Endothelial cell (in vitro differentiated cells): Measurements from ENCODE around the gene CDH8. TPM values are rescaled to one million over a fixed set of nuclear protein-coding genes. Genes with fewer than 3 reads are reported as not detected.
"Not testable (repeated sequence)": the region's sequence is repeated elsewhere in the genome, so short reads cannot be mapped to it uniquely, and the experiment has no call there.

Experiments
- DNase-seq: peaks from one replicate; pipeline ENCODE4 v3.0.0; 2021; ENCODE audit warnings: low spot score
- H3K27ac Mint-ChIP-seq: one replicate; pipeline ENCODE4 v1.8.0; 2021; ENCODE audit warnings: mixed read lengths, inconsistent platforms; ENCODE audit not compliant: unreplicated experiment
- H3K27me3 Mint-ChIP-seq: one replicate; pipeline ENCODE4 v1.8.0; 2021; ENCODE audit warnings: mild to moderate bottlenecking, moderate library complexity, mixed read lengths, inconsistent platforms; ENCODE audit not compliant: unreplicated experiment
- H3K36me3 Mint-ChIP-seq: one replicate; pipeline ENCODE4 v1.8.0; 2021; ENCODE audit warnings: mild to moderate bottlenecking, low read depth, mixed read lengths, inconsistent platforms; ENCODE audit not compliant: unreplicated experiment
- H3K4me1 Mint-ChIP-seq: one replicate; pipeline ENCODE4 v1.8.0; 2021; ENCODE audit warnings: mild to moderate bottlenecking, mixed read lengths, inconsistent platforms; ENCODE audit not compliant: unreplicated experiment
- H3K4me3 Mint-ChIP-seq: one replicate; pipeline ENCODE4 v1.8.0; 2021; ENCODE audit warnings: mild to moderate bottlenecking, mixed read lengths, inconsistent platforms; ENCODE audit not compliant: unreplicated experiment
- H3K9me3 Mint-ChIP-seq: one replicate; pipeline ENCODE4 v1.8.0; 2021; ENCODE audit warnings: mixed read lengths, inconsistent platforms; ENCODE audit not compliant: unreplicated experiment
- total RNA-seq: library from RNA; stranded (reverse); fragmentation: NEBNext Ultra II Directional; extraction: Animal tissue kit (Norgen Biotek cat#: 25700); gene quantifications from one replicate; pipeline ENCODE4 v1.2.1, GENCODE V29; 2021; ENCODE audit not compliant: unreplicated experiment
- TF ChIP-seq, protein P1 (sequence below): fragments of 200-600 bp; sonication (generic); IDR thresholded peaks from one replicate; pipeline ENCODE4 v1.5.0; 2021; ENCODE audit warnings: antibody characterized with exemption; ENCODE audit not compliant: unreplicated experiment

CDH8 gene
- total RNA-seq, 1 donor from 2014 or later: 6.4 TPM

DNA sequence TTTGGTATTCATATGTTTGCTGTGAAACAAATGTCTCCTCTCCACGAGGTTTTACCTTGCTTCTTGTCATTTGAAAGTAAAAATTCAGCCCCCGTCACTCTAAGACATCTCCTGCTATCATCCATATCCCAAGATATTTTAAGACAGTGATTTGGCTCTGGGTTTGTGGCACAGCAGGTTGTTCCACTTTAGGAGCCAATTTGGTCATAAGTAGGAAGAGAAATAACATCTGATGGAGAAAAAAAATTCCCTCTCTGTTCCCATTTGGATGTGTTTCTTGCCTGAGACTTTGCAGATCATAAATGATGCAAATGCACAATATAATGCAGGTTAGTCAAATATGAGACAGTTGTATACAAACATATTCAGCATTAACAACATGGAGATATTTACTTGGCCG, 309.5 kb downstream of the CDH8 start:
- Mint-ChIP-seq H3K36me3 (no peaks in the 10 kb centered on the region), H3K27ac (no peak overlapping the region), H3K4me1 (no peaks in the 10 kb centered on the region), H3K27me3 (no peaks in the 10 kb centered on the region), H3K4me3 (no peak overlapping the region), H3K9me3 (no peaks in the 10 kb centered on the region)
- no peak for DNase-seq
- TF ChIP-seq, protein P1, sequence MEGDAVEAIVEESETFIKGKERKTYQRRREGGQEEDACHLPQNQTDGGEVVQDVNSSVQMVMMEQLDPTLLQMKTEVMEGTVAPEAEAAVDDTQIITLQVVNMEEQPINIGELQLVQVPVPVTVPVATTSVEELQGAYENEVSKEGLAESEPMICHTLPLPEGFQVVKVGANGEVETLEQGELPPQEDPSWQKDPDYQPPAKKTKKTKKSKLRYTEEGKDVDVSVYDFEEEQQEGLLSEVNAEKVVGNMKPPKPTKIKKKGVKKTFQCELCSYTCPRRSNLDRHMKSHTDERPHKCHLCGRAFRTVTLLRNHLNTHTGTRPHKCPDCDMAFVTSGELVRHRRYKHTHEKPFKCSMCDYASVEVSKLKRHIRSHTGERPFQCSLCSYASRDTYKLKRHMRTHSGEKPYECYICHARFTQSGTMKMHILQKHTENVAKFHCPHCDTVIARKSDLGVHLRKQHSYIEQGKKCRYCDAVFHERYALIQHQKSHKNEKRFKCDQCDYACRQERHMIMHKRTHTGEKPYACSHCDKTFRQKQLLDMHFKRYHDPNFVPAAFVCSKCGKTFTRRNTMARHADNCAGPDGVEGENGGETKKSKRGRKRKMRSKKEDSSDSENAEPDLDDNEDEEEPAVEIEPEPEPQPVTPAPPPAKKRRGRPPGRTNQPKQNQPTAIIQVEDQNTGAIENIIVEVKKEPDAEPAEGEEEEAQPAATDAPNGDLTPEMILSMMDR: no peak

- Mint-ChIP-seq H3K4me3 (no peak overlapping the region), H3K27me3 (no peaks in the 10 kb centered on the region), H3K27ac (no peak overlapping the region), H3K4me1 (no peaks in the 10 kb centered on the region), H3K36me3 (no peaks in the 10 kb centered on the region), H3K9me3 (no peaks in the 10 kb centered on the region)
- TF ChIP-seq, protein P1: no peak
- DNase-seq: no peak
Observed at GRCh38 chr16:61726125-61726524, 310.1 kb downstream of the CDH8 start.

GRCh38 chr16:61721544-61721943, 314.7 kb downstream of the CDH8 start:
- Mint-ChIP-seq H3K4me1 (no peaks in the 10 kb centered on the region), H3K27me3 (no peaks in the 10 kb centered on the region), H3K9me3 (no peaks in the 10 kb centered on the region), H3K36me3 (no peaks in the 10 kb centered on the region), H3K27ac (no peak overlapping the region), H3K4me3 (no peak overlapping the region)
- TF ChIP-seq, protein P1: no peak
- no peak for DNase-seq

- TF ChIP-seq, protein P1: no peak
- Mint-ChIP-seq H3K36me3 (no peaks in the 10 kb centered on the region), H3K27me3 (no peaks in the 10 kb centered on the region), H3K27ac (no peak overlapping the region), H3K4me3 (no peak overlapping the region), H3K9me3 (no peaks in the 10 kb centered on the region), H3K4me1 (no peaks in the 10 kb centered on the region)
- DNase-seq: no peak
Observed at GRCh38 chr16:61715393-61715792, 320.8 kb downstream of the CDH8 start.

DNA sequence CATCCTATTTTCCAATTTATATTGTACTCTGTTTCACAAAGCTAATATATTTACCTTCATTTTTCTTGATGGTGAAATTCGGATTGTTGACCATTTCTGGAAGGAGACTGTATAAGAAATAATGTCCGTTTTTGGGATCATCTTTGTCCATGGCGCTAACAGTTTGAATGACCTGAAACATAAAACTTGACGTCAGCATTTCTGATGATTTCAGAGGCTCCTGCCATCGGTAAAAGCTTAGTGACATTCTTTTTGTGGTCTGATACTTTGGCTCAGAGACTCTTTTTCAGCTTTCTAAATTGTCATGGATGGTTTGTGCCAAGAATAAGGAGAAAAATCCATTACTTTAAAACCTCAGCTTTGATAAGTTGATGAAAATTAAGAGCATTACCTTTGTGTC, 322.5 kb downstream of the CDH8 start:
- DNase-seq: no peak
- H3K27me3 Mint-ChIP-seq: no peaks in the 10 kb centered on the region
- H3K4me3 Mint-ChIP-seq: no peak overlapping the region
- H3K27ac Mint-ChIP-seq: no peak overlapping the region
- H3K9me3 Mint-ChIP-seq: no peaks in the 10 kb centered on the region
- TF ChIP-seq, protein P1: no peak
- no peaks in the 10 kb centered on the region for H3K36me3 Mint-ChIP-seq
- H3K4me1 Mint-ChIP-seq: peaks cover 6% of the 10 kb centered on the region

DNA sequence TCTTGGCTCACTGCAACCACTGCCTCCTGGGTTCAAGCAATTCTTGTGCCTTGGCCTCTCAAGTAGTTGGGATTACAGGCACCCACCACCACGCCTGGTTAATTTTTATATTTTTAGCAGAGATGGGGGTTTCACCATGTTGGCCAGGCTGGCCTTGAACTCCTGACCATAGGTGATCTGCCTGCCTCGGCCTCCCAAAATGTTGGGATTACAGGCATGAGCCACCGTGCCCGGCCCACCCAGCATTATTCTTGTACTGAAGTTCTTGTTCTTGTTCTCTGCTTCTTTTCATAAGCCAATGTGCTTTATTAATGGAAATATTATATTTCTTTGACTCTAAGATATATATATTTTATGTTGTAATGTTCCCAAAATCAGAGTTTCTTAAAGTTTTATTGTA, 336.6 kb downstream of the CDH8 start:
- H3K4me3 Mint-ChIP-seq, H3K9me3 Mint-ChIP-seq, H3K27ac Mint-ChIP-seq, H3K36me3 Mint-ChIP-seq, H3K27me3 Mint-ChIP-seq, DNase-seq: not testable (repeated sequence)
- H3K4me1 Mint-ChIP-seq: peaks cover 24% of the 10 kb centered on the region
